IgD-negative memory B cell (primary cell): ENCODE data around the gene PDE6H. TPM values are rescaled to one million over a fixed set of nuclear protein-coding genes. Genes with fewer than 3 reads are reported as not detected.

Source experiments
- H3K27ac Mint-ChIP-seq, 3 donors: one replicate each; pipeline ENCODE4 v1.8.0; 2020 to 2022; ENCODE audit warnings: mild to moderate bottlenecking in 3 of 3, mixed read lengths in 3 of 3, moderate library complexity in 1 of 3
- H3K27me3 Mint-ChIP-seq: one replicate; pipeline ENCODE4 v1.8.0; 2021; ENCODE audit warnings: mixed read lengths
- H3K36me3 Mint-ChIP-seq: one replicate; pipeline ENCODE4 v1.8.0; 2020; ENCODE audit warnings: mild to moderate bottlenecking, mixed read lengths
- H3K4me1 Mint-ChIP-seq, 3 donors: one replicate each; pipeline ENCODE4 v1.8.0; 2020 to 2022; ENCODE audit warnings: mixed read lengths in 3 of 3, mild to moderate bottlenecking in 1 of 3
- H3K4me3 Mint-ChIP-seq, 4 donors: one replicate each; pipeline ENCODE4 v1.8.0; 2020 to 2022; ENCODE audit warnings: mild to moderate bottlenecking in 4 of 4, mixed read lengths in 4 of 4, moderate library complexity in 3 of 4
- H3K9me3 Mint-ChIP-seq, 3 donors: one replicate each; pipeline ENCODE4 v1.8.0; 2020 to 2021; ENCODE audit warnings: mixed read lengths in 3 of 3, mild to moderate bottlenecking in 1 of 3
- polyA plus RNA-seq: library from polyadenylated mRNA; unstranded; fragments of 300-500 nt; fragmentation: Illumina TruSeq; gene quantifications from one replicate; pipeline ENCODE4 v1.2.3, GENCODE V29; 2021

The PDE6H gene
- polyA plus RNA-seq, 1 donor from 2014 or later: not detected

DNA sequence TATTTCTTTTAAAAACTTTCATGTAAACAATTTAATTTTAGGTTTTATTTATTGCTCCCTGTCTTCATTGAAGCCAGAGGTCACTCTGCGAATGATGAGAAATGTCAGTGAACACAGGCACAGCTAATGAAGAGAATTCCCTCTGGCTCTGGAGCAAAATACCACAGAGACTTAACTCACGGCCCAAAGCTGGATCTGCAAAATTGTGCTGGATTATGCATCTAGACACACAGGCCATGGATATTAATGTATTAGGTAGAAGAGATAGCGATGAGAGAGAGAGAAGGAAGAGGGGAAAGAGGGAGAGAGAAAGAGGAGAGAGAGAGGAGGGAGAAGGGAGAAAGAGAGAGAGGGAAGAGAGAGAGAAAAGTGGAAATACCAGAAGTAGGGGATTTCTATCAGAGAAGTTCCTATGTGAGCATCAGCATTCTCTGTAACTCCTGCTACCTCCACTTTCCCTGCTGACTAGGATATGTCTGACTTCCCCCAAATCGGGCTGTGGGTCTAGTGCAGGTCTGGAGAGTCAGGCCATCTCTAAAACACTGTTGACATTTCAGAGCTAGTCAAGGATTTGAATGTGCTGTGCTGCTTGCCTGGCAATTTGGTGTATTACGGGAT, 15.2 kb upstream of the PDE6H start:
- Mint-ChIP-seq H3K27me3 (no peaks in the 10 kb centered on the region), H3K9me3 (no peaks in the 10 kb centered on the region), H3K36me3 (peaks cover 18% of the 10 kb centered on the region), H3K4me3 (peak overlapping the region; percentile 96 to 99 (median 98)), H3K27ac (peak overlapping the region; percentile 75 to 96 (median 93)), H3K4me1 (peaks cover 27 to 53% (median 43%) of the 10 kb centered on the region in 3 donors)

DNA sequence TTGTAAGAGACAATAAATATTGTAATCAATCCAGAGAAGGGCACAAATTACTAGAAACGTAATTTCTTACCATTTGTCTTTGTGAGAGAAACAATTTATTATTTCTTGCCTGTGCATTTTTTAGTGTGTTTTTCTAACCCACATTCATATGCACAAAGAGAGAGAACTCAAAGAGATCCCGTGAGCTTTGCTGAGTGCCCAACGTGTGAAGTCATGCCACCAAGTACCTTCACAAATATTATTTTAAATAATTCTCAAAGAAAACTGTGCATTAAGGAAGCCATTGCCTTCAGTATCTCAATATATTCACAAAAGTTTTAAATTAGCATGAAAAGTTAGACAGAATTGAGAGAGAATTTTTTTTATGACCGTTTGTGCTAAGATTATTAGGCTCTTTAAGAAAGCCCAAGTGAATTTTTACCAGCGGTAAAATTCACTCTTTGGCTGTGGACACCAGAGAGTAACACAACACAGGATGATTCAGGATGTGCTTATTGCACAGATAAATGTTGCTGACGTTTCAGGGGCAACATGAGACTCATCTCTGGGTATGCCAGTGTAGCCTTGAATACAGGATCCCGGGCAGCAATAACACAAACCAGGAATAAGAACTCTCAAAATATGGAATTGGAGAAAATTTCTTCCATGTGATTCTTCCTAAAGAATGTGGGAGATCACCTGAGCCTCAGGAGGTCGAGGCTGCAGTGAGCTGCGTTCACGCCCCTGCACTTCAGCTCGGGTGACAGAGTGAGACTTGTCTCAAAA, 14.3 kb upstream of the PDE6H start:
- H3K9me3 Mint-ChIP-seq: no peaks in the 10 kb centered on the region
- peak overlapping the region; percentile 75 to 96 (median 93) for H3K27ac Mint-ChIP-seq
- peaks cover 26 to 52% (median 39%) of the 10 kb centered on the region in 3 donors for H3K4me1 Mint-ChIP-seq
- no peaks in the 10 kb centered on the region for H3K27me3 Mint-ChIP-seq
- H3K4me3 Mint-ChIP-seq: peak overlapping the region; percentile 96 to 99 (median 98)
- peaks cover 18% of the 10 kb centered on the region for H3K36me3 Mint-ChIP-seq

DNA sequence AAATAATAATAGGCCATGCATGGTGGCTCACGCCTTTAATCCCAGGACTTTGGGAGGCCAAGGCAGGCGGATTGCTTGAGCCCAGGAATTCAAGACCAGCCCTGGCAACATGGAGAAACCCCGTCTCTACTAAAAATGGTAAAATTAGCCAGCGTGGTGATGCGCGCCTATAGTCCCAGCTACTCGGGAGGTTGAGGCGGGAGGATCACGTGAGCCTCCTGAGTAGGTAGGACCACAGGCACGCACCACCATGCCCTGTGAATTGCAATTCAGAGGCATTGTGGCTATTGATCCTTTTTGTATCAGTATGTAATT, 13.8 kb upstream of the PDE6H start:
- H3K4me3 Mint-ChIP-seq: peak overlapping the region; percentile 96 to 99 (median 98)
- H3K27me3 Mint-ChIP-seq: no peaks in the 10 kb centered on the region
- peaks cover 18% of the 10 kb centered on the region for H3K36me3 Mint-ChIP-seq
- H3K27ac Mint-ChIP-seq: peak overlapping the region; percentile 93 to 98 (median 96)
- peaks cover 24 to 52% (median 40%) of the 10 kb centered on the region in 3 donors for H3K4me1 Mint-ChIP-seq
- H3K9me3 Mint-ChIP-seq: no peaks in the 10 kb centered on the region

DNA sequence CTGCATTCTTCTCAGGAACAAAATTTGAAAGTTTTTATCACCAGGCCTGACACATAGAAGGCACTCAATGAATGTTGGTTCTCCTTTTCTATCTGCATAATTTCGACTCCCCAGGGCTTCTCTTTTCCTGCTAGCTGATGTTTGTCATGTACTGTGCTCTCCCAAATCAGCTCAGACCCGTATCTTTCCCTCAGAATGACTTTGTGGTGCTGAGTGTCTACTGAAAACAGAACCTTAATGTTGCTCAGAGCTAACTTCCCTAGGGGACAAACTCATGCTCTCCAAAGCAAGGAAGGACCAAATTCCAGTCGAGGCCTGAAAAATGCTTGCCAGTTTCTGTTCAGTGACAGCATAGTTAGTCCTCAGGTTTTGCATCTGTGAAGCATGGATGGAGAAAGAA, 13.4 kb upstream of the PDE6H start:
- peaks cover 21 to 50% (median 36%) of the 10 kb centered on the region in 3 donors for H3K4me1 Mint-ChIP-seq
- H3K9me3 Mint-ChIP-seq: no peaks in the 10 kb centered on the region
- peak overlapping the region; percentile 96 to 99 (median 98) for H3K4me3 Mint-ChIP-seq
- H3K27me3 Mint-ChIP-seq: no peaks in the 10 kb centered on the region
- H3K36me3 Mint-ChIP-seq: peaks cover 18% of the 10 kb centered on the region
- peak overlapping the region; percentile 93 to 98 (median 96) for H3K27ac Mint-ChIP-seq

DNA sequence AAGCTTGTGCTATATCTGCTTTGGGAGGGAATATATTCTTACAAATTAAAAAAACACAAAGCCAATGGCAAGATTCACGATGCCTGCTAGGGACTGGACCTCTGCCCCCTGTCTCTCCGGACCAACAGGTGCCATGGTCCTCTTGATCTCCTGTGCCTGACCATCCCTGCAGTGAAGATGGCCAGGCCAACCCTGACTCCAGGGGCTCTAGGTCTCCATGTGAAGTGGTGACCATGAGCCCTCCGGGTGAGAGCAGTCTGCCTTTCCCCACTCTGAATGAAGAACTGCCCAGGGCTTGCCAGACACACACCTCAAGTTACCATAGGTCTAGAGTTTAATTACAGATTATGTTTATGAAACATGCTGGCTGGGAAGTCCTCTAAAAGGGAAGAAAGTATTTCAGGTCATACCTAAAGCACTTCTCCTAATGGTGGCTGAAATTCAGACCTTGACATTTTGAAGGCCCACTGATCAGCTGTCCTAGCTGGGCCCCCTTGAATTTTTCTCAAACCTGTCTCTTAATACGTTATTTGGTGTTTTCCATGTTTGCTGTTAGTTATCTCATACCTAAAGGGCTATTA, 12.8 kb upstream of the PDE6H start:
- Mint-ChIP-seq H3K4me3 (peak overlapping the region; percentile 96 to 99 (median 98)), H3K9me3 (no peaks in the 10 kb centered on the region), H3K27me3 (no peaks in the 10 kb centered on the region), H3K4me1 (peaks cover 18 to 51% (median 34%) of the 10 kb centered on the region in 3 donors), H3K27ac (peak overlapping the region; percentile 93 to 98 (median 96)), H3K36me3 (peaks cover 18% of the 10 kb centered on the region)

DNA sequence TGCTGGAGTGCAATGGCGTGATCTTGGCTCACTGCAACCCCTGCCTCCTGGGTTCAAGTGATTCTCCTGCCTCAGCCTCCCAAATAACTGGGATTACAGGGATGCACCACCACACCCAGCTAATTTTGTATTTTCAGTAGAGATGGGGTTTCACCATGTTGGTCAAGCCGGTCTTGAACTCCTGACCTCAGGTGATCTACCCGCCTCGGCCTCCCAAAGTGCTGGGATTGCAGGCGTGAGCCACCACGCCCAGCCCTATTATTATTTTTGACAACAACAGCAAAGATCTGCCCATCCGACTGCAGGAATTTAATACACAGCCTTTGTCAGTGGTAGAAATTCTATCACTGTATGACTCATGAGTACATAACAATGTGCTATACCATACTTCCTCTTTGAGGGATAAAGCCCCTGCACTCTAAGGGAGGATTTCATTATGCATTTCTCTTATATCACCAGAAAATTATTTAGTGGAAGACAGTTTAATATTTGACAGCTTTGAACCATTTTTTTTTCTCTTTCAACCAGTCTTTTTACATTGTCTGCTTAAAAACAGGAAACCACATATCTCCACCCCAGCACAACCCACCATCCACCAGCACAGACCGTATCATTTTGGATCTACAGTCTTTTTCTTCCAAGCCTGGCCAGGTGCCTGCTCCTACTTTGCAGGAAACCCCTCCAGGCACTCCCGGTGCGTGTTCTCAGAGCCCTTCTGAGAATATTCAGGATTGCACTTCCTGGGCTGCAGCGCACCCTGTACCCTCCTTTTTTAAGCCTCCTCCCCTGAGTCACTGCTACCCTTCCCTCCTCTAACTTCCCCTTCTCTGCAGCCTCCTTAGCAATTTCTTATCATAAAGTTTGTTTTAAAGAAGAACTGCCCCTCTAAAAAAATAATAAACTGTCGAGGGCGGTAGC, 12.0 kb upstream of the PDE6H start:
- Mint-ChIP-seq H3K36me3 (peaks cover 16% of the 10 kb centered on the region), H3K27ac (peak overlapping the region; percentile 93 to 98 (median 96)), H3K4me1 (peaks cover 22 to 51% (median 36%) of the 10 kb centered on the region in 3 donors), H3K4me3 (peak overlapping the region; percentile 96 to 99 (median 98)), H3K27me3 (no peaks in the 10 kb centered on the region), H3K9me3 (no peaks in the 10 kb centered on the region)

DNA sequence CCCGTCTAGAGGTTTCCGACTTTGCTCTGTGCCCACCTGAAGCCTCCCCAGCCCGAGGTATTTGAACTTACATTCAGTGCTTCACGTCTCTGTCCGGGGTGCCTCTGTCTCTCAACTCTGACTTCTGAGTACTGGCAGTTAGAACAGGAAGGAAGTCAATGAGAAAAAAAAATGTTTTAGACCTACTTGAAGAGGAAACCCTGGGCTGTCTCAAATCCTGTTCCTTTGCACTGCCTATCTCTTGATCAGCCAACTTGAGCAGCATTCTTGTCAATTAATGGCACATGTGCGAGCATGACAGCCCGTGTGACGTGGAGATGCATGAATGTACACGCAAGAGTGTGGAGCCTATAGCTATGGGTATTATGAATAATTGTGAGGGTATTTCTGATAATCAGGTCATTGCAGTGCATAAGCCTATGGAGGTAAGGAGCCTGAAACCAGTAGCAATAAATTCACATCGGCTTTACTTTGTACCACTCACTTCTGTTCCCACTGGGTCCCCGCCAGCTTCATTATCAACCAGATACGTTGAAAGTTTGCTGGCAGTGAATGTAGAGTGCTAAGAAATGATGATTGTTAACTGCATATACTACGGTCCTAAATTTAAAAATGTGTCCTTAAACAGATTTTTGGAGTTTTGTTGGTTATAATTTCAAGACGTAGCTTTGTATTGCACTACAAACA, 11.2 kb upstream of the PDE6H start, which contains the start of gene ARHGDIB:
Gene ARHGDIB (minus strand): TSS at position 136 of the 687 bp plus-strand sequence. CDS start 10,889 bp downstream, outside the sequence.
- H3K9me3 Mint-ChIP-seq: no peaks in the 10 kb centered on the region
- peaks cover 17 to 45% (median 31%) of the 10 kb centered on the region in 3 donors for H3K4me1 Mint-ChIP-seq
- no peaks in the 10 kb centered on the region for H3K27me3 Mint-ChIP-seq
- H3K4me3 Mint-ChIP-seq: peak within 1 kb of the TSS; percentile 96 to 99 (median 98)
- H3K27ac Mint-ChIP-seq: peak within 1 kb of the TSS; percentile 93 to 98 (median 96)
- H3K36me3 Mint-ChIP-seq: peaks cover 16% of the 10 kb centered on the region

DNA sequence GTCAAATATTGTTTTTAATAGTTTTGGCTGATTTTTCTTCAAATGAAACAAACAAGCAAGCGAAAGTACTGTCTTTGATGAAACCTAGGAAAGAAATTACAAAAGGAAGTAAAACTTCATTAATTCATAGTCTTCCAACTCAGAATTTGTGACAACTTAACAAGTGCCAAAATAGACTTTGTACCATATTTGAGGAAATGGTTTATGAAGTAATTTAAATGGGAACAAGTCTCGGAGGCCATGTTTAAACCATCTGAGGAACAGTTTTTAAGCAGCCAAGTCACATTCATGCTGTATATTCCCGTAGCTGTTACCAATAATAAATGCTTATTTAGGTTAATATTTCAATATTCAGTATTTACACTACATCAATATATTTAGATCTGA, 10.7 kb upstream of the PDE6H start:
- H3K36me3 Mint-ChIP-seq: peaks cover 16% of the 10 kb centered on the region

DNA sequence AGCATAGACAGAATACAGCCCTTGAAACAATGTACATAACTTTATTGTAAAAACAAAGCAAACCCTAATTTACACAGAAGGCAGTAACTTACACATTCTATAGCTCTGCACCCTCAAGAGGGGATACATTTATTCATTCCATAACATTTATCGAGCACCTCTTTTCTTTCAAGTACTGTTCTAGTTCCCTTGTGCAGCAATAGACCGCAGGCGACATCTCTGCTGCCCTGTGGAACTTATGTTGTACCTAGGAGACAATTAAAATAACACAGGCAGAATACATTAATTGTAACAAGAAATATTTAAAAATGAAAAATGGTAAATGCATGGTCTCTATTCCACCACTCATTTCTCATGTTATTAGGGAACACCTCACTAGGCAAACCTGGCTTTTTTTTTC, 10.0 kb upstream of the PDE6H start:
- no peaks in the 10 kb centered on the region for H3K27me3 Mint-ChIP-seq
- peak overlapping the region in 2 of 3 donors; percentile 96 to 98 for H3K27ac Mint-ChIP-seq
- H3K4me3 Mint-ChIP-seq: peak overlapping the region in 1 of 4 donors; percentile 29
- peaks cover 16% of the 10 kb centered on the region for H3K36me3 Mint-ChIP-seq
- H3K4me1 Mint-ChIP-seq: peaks cover 23 to 38% (median 24%) of the 10 kb centered on the region in 3 donors
- no peaks in the 10 kb centered on the region for H3K9me3 Mint-ChIP-seq

More for the DNA sequence above, 10.7 kb upstream of the PDE6H start:
- Mint-ChIP-seq H3K4me1 (peaks cover 16 to 40% (median 26%) of the 10 kb centered on the region in 3 donors), H3K27ac (peak overlapping the region; percentile 93 to 98 (median 96)), H3K4me3 (peak overlapping the region; percentile 96 to 99 (median 98)), H3K9me3 (no peaks in the 10 kb centered on the region), H3K27me3 (no peaks in the 10 kb centered on the region)

DNA sequence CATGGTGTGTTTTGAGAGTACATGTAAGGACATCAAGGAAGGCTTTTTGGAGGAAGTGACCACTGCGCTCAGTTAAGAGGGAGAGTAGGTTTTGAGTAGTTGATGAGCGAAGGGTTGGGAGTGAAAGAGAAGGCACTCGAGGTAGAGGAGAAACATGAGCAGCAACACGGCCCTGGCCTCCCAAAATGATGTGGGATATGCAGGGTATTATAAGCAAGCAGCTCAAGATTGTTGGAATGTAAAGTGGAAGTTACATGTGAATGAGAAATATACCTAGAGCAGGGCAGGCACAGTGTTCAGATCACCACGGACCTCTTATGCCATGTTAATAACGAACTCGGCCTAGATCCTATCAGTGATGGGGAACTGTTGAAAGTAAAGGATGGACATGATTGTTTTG, 9.3 kb upstream of the PDE6H start:
- no peaks in the 10 kb centered on the region for H3K9me3 Mint-ChIP-seq
- H3K4me1 Mint-ChIP-seq: peaks cover 19 to 34% (median 25%) of the 10 kb centered on the region in 3 donors
- H3K4me3 Mint-ChIP-seq: peak overlapping the region in 1 of 4 donors; percentile 11
- H3K36me3 Mint-ChIP-seq: peaks cover 13% of the 10 kb centered on the region
- H3K27me3 Mint-ChIP-seq: no peaks in the 10 kb centered on the region
- peak overlapping the region; percentile 55 to 86 (median 82) for H3K27ac Mint-ChIP-seq

DNA sequence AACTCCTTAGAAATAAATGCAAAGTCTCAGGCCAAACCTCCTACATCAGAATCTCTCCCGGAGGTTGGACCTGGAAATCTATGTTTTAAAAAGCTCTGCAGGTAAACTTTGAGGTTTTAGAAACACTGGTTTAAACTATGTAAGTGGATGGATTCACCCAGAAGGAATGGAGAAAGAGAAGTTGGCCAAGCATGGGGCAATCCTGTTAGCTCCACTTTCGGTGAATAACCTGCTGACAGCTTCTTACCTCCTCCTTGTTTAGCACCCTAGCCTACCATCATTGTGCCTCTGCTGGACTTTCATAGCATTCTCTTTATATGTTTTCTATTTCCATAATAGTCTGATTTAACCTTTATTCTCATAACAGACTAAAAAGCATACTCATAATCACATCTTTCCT, 8.4 kb upstream of the PDE6H start:
- H3K27me3 Mint-ChIP-seq: no peaks in the 10 kb centered on the region
- peak overlapping the region; percentile 47 to 87 (median 56) for H3K27ac Mint-ChIP-seq
- peak overlapping the region in 1 of 4 donors; percentile 17 for H3K4me3 Mint-ChIP-seq
- H3K9me3 Mint-ChIP-seq: no peaks in the 10 kb centered on the region
- H3K36me3 Mint-ChIP-seq: peaks cover 6% of the 10 kb centered on the region
- peaks cover 19 to 31% (median 21%) of the 10 kb centered on the region in 3 donors for H3K4me1 Mint-ChIP-seq

DNA sequence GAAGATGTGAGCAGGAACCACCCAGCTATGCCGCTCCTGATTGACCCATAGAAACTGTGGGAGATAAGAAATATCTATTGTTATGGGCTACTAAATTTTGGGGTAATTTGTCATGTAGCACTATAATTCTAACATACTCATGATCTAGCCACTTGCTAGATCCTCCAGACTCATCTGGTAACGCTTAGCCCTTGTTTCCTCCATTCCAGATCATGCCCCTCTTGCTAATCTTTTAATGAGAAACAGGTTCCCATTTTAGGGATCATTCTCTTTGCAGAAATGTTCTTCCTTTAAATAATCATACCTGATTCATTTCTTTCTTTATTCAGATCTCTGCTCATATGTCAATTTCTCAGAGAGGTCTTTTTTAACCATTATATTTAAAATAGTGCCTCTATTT, 7.6 kb upstream of the PDE6H start:
- H3K36me3 Mint-ChIP-seq: peaks cover 4% of the 10 kb centered on the region
- peaks cover 18 to 34% (median 19%) of the 10 kb centered on the region in 3 donors for H3K4me1 Mint-ChIP-seq
- no peaks in the 10 kb centered on the region for H3K27me3 Mint-ChIP-seq
- H3K4me3 Mint-ChIP-seq: peak overlapping the region in 1 of 4 donors; percentile 17
- peak overlapping the region; percentile 5 to 71 (median 56) for H3K27ac Mint-ChIP-seq
- H3K9me3 Mint-ChIP-seq: no peaks in the 10 kb centered on the region

DNA sequence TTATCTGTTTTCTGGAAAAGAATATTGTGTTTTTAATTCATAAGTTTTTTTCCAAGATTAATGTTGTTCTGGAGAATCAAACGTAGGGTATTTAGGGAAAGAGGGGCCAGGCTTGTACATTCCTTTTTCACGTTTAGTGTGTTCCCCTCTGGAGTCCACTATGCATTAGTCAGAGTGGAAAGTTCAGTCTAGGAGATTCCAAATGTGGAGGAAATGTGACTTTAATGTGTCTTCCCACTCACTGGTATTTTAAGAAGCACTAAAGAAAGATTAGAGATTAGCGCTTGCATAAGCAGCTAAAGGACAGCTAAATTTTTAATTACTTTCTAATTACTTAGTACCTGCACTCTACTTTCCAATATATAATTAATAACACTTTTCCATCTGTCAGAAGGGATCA, 4.4 kb upstream of the PDE6H start:
- Mint-ChIP-seq H3K9me3 (no peaks in the 10 kb centered on the region), H3K36me3 (no peaks in the 10 kb centered on the region), H3K4me3 (no peak overlapping the region), H3K4me1 (peaks cover 10 to 26% (median 22%) of the 10 kb centered on the region in 3 donors), H3K27me3 (peaks cover 2% of the 10 kb centered on the region), H3K27ac (no peak overlapping the region)

DNA sequence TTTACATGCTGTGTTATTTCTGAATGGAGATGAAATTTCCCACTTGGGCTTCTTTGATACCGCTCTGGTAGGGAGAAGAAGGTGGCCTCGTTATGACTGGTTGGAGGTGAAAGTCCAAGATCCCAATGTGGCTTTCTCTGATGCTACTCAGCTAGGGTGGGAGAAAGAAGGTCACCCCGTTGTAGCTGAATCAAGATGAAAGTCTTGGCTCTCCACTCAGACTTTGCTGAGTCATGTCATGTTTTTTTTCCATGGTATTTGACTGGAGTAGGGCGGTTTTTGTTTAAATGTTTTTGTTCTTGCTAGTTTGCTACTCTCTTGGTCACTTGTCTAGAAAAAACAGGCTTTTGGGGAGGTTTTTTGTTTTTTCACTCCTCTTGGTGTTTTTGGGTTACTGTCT, 2.4 kb upstream of the PDE6H start:
- no peaks in the 10 kb centered on the region for H3K9me3 Mint-ChIP-seq
- H3K27ac Mint-ChIP-seq: no peak overlapping the region
- peaks cover 2% of the 10 kb centered on the region for H3K27me3 Mint-ChIP-seq
- no peaks in the 10 kb centered on the region for H3K36me3 Mint-ChIP-seq
- H3K4me1 Mint-ChIP-seq: peaks cover 6 to 19% (median 12%) of the 10 kb centered on the region in 3 donors
- no peak overlapping the region for H3K4me3 Mint-ChIP-seq
